ENCODE results near the gene ZFAND2A. TPM values are rescaled to one million over a fixed set of nuclear protein-coding genes. Genes with fewer than 3 reads are reported as not detected.

Gene ZFAND2A
- total and polyA plus RNA-seq, 2 of the 8 experiments (the other 6 are each of a cell fraction or from before 2014, with no cell fraction given) = 16.6 to 20.3 TPM

- no peak overlapping the region for H4K5ac ChIP-seq (ENCODE audit: insufficient read length, low read depth, low read length)
- no peak for DNase-seq (ENCODE audit: low read depth in 1 of 2, low spot score in 2 of 2)
- no peak overlapping the region for H2BK15ac ChIP-seq (ENCODE audit: low read length)
- H3K4me2 ChIP-seq (ENCODE audit: insufficient read depth in 1 of 2, low read depth in 2 of 2, low read length in 2 of 2) = no peak overlapping the region
- H3K79me1 ChIP-seq (ENCODE audit: low read depth, low read length) = no peaks in the 10 kb centered on the region
- H3K79me2 ChIP-seq (ENCODE audit: control insufficient read depth in 1 of 2, insufficient read depth in 2 of 2, low read length in 2 of 2) = no peaks in the 10 kb centered on the region
- no peak overlapping the region for H2AFZ ChIP-seq (ENCODE audit: low read length)
- H3K36me3 ChIP-seq (ENCODE audit: control insufficient read depth in 2 of 4, insufficient read depth in 4 of 4, low read length in 3 of 4) = no peaks in the 10 kb centered on the region
- H3K14ac ChIP-seq (ENCODE audit: insufficient read length) = no peak overlapping the region
- no peaks in the 10 kb centered on the region; a peak in 2 of 7 replicates for H3K27me3 ChIP-seq (replicated peaks in 1 of 4; ENCODE audit: control insufficient read depth in 3 of 4, extremely low read depth in 1 of 4, insufficient read depth in 3 of 4, low read length in 3 of 4)
- H3K4me1 ChIP-seq (replicated peaks in 1 of 4; ENCODE audit: control insufficient read depth in 3 of 4, insufficient read depth in 4 of 4, low read length in 3 of 4) = no peaks in the 10 kb centered on the region; a peak in 3 of 7 replicates
- H4K91ac ChIP-seq (replicated peaks; ENCODE audit: insufficient read length, low read length) = no peak overlapping the region
- H2BK5ac ChIP-seq (ENCODE audit: low read depth, low read length) = no peak overlapping the region
- no peak overlapping the region for H4K8ac ChIP-seq (ENCODE audit: extremely low read depth, insufficient read depth, low read length)
- H3K9me3 ChIP-seq (ENCODE audit: insufficient read depth in 2 of 2, low read depth in 1 of 2, low read length in 1 of 2) = peaks cover 0 to 2% of the 10 kb centered on the region in 2 experiments; a peak in 2 of 4 replicates
- no peak overlapping the region for H3K23ac ChIP-seq (ENCODE audit: insufficient read length)
- H3K56ac ChIP-seq (replicated peaks; ENCODE audit: insufficient read length, low read depth, low read length) = no peak overlapping the region
- CTCF ChIA-PET (ENCODE audit: partially characterized antibody) = interaction anchor here (0.8 to 4.1 kb wide), 29 partner anchors 8 to 268 kb away, joined by 3 to 32 read pairs (median 4); a partner anchor contains a TSS
- no peak overlapping the region for H2BK20ac ChIP-seq (ENCODE audit: low read length)
- no peak overlapping the region for H3K4me3 ChIP-seq (ENCODE audit: extremely low read depth in 1 of 4, insufficient read depth in 2 of 4, low read depth in 3 of 4, low read length in 4 of 4)
- 92% methylated on average over 29 of the region's 29 CpGs; no CpG with 5 or more reads in 1 of the 2 experiments for WGBS, 2 experiments (ENCODE audit: extremely low coverage in 1 of 2, insufficient coverage in 1 of 2, insufficient read length in 1 of 2, insufficient replicate concordance in 2 of 2, low coverage in 1 of 2, low lambda C conversion rate in 2 of 2, missing lambda C conversion rate in 1 of 2)
- H2BK120ac ChIP-seq (replicated peaks; ENCODE audit: low read depth, low read length) = no peak overlapping the region
- POLR2A ChIA-PET (ENCODE audit: partially characterized antibody) = no interaction called here
- no peaks in the 10 kb centered on the region for H4K20me1 ChIP-seq (replicated peaks in 1 of 2; ENCODE audit: control insufficient read depth in 1 of 2, insufficient read depth in 2 of 2, low read length in 2 of 2)
- no peak for FAIRE-seq
- H3K4ac ChIP-seq (replicated peaks; ENCODE audit: insufficient read length, low read depth, low read length) = no peak overlapping the region
- no peak overlapping the region; the same call in 1 of the 2 replicates for H3K27ac ChIP-seq (ENCODE audit: low read depth, low read length)
- H3K9ac ChIP-seq (replicated peaks in 1 of 4; ENCODE audit: extremely low read depth in 1 of 4, low read depth in 3 of 4, low read length in 3 of 4) = no peak overlapping the region
- H3K23me2 ChIP-seq (ENCODE audit: low read depth, low read length) = no peaks in the 10 kb centered on the region
- peak overlapping the region; percentile 75; the same call in 1 of the 2 replicates for H2BK12ac ChIP-seq (ENCODE audit: low read depth, low read length)
- no peak overlapping the region for H3K18ac ChIP-seq (ENCODE audit: extremely low read depth, low read length)
- no peak overlapping the region for H2AK5ac ChIP-seq (ENCODE audit: low read depth, low read length)
- TF ChIP-seq KDM5A (IDR thresholded peaks at IDR 0.05; ENCODE audit: low read length) (no peak), CHD2 (IDR thresholded peaks at IDR 0.05; ENCODE audit: low read length) (no peak), EZH2 (IDR thresholded peaks at IDR 0.05; ENCODE audit: low read depth, low read length, severe bottlenecking) (no peak), E2F6 (IDR thresholded peaks at IDR 0.05) (no peak), HDAC2 (IDR thresholded peaks at IDR 0.05; ENCODE audit: borderline replicate concordance in 1 of 2, low read depth in 2 of 2, low read length in 2 of 2) (no peak), RFX5 (IDR thresholded peaks at IDR 0.05; ENCODE audit: borderline replicate concordance, low read depth, low read length) (no peak), PHF8 (conservative IDR thresholded peaks at IDR 0.05; ENCODE audit: low read depth, low read length) (no peak), JUN (IDR thresholded peaks at IDR 0.05; ENCODE audit: low read depth, low read length) (no peak), TEAD4 (IDR thresholded peaks at IDR 0.05; ENCODE audit: low read depth, low read length) (no peak), POLR2AphosphoS5 (IDR thresholded peaks at IDR 0.05; ENCODE audit: low read depth, low read length) (no peak)
Measured at GRCh38 chr7:1174881-1175596, 15.0 kb upstream of the ZFAND2A start.
